HG02763 (cell line): ENCODE data around the gene DGKH.
"Not testable (repeated sequence)": the region's sequence is repeated elsewhere in the genome, so short reads cannot be mapped to it uniquely, and the experiment has no call there.

ENCODE experiments used
- ATAC-seq: cut with Tn5 transposase; IDR thresholded peaks from one replicate; pipeline ENCODE4 v1.9.1; 2021; ENCODE audit warnings: mild to moderate bottlenecking, moderate library complexity; ENCODE audit not compliant: unreplicated experiment

DGKH gene

DNA sequence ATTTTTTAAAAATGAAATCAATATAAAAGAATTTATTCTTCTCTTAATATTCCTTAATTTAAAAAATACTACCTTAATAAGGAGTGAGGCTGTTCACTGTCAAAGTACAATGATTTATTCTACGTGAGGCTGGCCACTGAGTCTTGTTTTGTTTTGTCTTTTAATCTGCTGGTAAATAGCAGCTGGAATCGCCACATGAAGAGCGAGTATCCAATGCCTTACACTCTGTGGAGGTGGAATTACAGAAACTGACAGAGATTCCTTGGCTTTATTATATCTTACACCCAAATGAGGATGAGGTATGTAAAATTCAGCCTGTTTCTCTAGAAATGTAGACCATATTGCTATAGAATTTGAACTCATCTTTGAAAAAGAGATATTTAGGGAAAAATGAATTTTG is 170.6 kb downstream of the DGKH start:
- ATAC-seq: no peak

DNA sequence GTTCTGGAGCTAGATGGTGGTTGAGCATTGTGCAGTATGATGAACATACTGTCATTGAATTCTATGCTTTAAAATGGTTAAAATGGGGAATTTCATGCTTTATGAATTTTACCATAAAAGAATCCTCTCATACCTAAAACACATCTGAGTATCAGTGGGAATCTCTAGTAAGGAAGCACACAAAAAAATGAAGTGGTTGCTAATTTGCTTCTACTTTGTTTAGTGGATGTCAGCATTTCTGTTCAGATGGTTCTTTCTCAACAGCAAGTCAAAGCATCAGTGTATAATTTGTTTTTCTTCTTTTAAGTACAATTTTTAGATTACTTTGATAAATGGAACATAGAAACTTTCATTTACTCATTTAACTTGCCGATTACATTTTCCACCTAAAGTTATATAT is 171.4 kb downstream of the DGKH start:
- no peak for ATAC-seq

DNA sequence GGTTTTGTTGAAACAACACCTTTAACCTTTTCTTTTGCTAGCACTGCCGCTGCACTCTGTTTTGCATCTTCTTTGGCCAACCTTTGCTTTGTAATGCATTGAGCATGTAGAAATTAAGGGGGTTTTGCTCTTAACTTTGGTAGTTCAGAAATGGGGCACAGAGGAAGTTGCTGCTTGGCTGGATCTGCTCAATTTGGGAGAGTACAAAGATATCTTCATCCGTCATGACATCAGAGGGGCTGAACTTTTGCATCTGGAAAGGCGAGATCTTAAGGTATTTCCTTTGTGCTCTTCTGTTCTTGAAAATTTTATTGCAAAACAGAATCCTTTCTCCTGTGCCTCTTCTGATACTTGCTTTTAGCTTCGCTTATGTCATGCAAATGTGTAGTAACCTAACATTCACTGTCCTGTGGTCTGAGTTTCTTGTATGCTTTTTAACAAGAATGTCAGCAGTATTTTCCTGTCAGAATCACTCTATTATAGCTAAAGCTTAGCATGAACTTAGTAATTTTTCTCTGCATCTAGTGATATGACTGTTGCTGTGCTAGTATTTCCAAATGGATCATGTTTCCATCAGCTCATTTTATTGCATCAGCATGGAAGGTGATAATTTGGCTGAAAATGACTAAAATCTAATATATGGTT is 172.8 kb downstream of the DGKH start:
- ATAC-seq: no peak

DNA sequence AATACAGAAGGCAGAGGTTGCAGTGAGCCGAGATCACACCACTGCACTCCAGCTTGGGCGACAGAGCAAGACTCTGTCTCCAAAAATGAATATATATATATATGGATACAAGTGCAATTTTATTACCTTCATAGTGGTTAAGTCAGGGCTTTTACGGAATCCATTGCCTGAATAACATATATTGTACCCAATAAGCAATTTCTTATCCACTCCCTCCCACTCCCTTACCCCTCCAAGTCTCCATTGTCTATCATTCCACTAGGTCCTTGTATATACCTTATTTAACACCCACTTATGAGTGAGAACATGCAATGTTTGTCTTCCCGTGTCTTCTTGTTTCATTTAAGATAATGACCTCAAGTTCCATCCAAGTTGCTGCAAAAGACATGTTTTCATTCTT is 175.2 kb downstream of the DGKH start:
- no peak for ATAC-seq

DNA sequence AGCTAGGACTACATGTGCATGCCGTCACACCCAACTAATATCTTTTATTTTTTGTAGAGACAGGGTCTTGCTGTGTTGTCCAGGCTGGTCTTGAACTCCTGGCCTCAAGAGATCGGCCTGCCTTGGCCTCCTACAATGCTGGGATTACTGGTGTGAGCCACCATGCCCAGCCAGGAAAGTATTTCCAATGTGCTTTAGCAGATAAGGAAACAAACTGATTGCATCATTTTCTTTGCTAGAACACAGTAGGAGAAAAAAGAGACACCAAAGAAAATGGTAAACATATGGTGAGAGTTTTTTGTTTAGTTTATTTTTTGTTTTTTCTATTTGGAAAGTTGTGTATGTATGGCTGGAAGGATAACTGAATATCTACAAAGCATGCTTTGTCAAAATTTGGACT is 176.6 kb downstream of the DGKH start:
- no peak for ATAC-seq

DNA sequence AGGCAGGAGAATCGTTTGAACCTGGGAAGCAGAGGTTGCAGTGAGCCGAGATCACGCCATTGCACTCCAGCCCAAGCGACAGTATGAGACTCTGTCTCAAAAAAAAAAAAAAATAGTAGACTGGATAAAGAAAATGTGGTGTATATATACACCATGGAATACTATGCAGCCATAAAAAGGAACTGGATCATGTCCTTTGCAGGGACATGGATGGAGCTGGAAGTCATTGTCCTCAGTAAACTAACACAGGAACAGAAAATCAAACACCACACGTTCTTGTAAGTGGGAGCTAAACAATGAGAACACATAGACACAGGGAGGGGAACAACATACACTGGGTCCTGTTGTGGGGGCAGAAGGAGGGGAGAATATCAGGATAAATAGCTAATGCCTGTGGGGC is 178.3 kb downstream of the DGKH start:
- ATAC-seq: not testable (repeated sequence)

DNA sequence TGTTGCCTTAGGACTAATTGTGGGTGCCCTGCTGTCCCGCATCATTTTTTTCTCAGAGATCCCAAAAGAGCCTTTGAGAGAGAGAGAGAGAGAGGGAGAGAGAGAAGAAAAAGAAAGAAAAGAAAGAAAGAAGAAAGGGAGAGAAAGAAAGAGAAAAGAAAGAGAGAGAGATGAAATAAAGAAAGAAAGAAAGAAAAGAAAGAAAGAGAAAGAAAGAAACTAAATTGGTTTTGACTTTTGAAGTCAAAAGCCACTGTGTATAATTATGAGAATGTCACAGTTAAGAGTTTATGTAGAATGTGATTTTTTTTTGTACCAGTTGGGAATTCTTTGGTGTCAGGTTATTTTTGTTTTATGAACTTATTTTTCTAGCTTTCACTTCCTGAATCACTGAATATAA is 180.1 kb downstream of the DGKH start:
- no peak for ATAC-seq

DNA sequence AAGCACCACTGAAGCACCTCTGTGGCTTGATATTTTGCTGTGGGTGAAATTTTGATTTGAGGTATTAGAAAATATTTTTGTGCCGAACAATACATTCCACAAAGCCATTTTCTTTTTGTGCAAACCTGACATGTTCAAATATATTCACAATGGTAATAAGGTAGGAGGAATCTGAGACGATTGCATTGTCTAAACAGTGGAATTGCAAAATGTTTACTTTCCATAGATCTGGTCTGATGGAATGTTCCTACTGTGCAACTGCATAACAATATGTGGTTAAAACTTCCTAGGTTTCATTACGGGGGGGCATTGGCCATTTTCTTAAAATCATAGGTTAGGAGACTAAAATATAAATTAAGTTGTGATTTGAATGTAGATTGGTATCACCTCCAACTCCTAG is 180.8 kb downstream of the DGKH start:
- no peak for ATAC-seq

DNA sequence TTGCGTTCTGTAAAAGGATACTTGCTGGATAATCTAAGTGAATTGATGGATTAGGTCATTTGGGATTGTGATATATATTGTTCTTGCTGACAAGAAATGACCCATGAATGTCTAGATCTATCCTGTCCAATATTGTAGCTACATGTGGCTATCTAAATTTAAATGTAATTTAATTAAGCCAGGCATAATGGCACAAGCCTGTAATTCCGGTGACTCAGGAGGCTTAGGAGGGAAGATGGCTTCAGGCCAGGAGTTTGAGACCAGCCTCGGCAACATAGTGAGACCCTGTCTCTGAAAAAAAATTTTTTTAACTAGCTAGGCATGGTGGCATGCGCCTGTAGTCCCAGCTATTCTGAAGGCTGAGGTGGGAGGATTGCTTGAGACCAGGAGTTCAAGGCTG is 184.2 kb downstream of the DGKH start:
- no peak for ATAC-seq

DNA sequence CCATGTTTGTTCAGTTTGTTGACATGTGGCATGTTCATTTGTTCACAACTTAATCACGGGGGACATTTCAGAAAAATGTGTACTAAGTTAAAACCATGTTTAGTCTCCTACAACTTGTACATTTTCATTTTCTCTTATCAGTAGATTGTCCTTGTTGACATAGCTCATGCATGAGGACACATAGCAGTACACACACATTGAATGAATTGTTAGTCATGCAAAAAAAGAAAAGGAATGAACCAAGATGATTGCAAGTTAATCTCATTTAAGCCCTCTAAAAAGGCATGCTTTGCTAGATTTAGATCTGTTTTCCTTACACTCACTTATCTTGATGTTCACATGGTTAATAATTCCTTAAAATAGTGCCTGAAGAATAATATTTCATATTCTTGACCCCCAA is 185.3 kb downstream of the DGKH start:
- ATAC-seq: no peak

DNA sequence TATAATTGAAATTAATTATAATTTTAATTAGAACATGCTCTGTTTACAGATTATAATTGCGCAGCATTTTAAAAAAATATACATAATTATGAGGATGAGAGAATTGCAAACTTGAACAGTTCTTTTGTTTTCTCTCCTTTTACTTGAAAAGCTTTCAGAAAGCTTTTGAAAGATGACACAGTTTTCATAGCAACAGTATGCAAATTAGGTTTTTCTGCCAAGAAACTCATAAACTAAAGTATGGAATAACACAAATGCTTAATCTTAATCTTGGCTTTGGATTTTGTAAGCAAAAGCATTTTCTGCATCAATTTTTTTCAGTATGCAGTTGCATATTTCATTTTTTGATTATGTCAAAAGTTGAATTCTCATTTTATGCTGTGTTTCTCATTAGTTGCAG is 190.7 kb downstream of the DGKH start:
- no peak for ATAC-seq

DNA sequence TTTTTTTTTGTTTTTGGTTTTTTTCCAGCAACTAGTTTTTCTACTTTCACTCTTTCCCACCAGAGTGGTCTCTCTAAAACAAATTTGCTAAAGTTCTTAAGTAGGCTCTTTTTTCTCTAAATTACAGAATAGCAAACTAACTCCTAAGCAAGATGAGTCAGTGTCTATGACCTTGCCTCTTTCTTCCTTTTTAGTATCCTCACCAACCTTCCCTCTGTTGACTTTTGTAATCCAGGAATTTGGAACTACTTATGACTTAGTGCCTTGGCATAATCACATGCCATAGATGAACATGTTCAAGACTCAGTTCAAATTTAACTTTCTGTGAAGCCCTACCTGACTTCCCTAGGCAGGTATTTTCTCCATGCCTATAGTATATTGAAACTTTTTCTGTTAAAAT is 191.2 kb downstream of the DGKH start:
- no peak for ATAC-seq

DNA sequence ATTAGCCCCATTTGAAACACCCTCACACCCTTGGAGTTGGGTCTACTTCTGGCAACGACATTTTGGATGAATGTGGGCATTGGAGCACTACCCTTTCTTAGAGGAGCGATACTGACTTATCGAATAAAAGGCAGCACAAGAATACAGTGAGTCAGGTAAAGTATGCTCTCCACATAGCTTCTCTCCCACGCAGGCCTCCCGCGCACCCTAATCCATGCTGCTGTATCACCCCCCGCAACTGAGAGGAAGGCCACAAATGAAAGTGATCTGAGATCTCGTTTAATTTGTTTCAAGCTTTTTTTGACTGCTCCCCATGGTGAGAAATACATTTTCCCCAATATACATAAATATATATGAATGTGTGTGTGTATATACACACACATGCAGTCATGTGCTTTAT is 198.1 kb downstream of the DGKH start:
- no peak for ATAC-seq

DNA sequence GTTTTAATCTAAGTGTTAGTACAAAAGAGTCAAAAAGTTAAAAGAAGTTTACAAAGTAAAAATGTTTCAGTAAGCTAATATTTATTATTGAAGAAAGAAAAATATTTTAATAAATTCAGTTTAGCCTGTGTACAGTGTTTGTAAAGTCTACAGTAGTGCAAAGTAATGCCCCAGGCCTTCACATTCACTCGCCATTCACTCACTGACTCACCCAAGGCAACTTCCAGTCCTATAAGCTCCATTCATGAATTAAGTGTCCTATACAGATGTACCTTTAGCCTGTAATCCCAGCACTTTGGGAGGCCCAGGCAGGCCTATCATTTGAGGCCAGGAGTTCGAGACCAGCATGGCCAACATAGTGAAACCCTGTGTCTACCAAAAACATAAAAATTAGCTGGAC is 199.4 kb downstream of the DGKH start:
- ATAC-seq: no peak

DNA sequence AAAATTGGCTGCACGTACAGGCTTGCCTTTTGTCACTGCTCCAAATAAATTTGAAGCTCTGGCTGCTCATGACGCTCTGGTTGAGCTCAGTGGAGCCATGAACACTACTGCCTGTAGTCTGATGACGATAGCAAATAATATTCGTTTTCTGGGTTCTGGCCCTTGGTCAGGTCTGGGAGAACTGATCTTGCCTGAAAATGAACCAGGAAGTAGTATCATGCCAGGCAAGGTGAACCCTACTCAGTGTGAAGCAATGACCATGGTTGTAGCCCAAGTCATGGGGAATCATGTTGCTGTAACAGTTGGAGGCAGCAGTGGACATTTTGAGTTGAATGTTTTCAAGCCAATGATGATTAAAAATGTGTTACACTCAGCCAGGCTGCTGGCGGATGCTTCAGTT is 207.4 kb downstream of the DGKH start:
- no peak for ATAC-seq

DNA sequence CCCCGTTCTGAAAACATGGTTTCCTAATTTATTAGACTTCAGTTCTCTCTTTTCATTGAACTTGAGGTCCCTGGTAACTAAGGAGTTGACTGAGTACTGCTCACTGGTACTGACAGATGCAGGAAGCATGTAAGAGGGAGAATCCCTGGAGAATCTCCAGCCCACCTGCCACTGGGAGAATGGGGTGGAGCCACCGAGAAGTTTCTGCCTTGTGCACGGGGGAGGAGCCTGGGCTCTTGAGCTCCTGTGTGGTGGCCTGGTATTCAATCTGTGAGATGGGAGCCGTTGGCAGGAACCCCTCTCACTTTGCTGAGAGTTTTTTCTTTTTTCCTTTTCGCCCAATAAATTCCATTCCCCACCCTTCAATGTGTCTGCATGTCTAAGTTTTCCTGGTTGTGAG is 210.3 kb downstream of the DGKH start:
- no peak for ATAC-seq

DNA sequence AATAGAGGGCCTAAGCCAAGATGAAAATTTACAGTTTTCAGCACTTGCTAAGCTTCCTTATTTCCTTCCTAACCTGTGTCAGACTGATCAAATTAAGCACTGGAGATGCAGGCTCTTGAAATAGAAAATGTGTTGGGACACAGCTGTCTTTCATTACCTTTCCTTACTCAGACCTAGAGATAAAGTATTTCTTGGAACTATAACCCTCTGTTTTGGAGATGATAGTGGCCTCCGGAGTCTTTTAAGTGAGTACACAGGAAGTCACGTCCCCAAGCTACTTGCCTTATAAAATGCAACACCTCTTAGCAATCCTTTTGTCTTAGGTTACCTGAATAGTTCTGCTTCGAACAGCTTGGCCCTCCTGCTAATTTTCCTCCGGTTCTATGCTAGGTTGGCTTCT is 211.1 kb downstream of the DGKH start:
- ATAC-seq: no peak

DNA sequence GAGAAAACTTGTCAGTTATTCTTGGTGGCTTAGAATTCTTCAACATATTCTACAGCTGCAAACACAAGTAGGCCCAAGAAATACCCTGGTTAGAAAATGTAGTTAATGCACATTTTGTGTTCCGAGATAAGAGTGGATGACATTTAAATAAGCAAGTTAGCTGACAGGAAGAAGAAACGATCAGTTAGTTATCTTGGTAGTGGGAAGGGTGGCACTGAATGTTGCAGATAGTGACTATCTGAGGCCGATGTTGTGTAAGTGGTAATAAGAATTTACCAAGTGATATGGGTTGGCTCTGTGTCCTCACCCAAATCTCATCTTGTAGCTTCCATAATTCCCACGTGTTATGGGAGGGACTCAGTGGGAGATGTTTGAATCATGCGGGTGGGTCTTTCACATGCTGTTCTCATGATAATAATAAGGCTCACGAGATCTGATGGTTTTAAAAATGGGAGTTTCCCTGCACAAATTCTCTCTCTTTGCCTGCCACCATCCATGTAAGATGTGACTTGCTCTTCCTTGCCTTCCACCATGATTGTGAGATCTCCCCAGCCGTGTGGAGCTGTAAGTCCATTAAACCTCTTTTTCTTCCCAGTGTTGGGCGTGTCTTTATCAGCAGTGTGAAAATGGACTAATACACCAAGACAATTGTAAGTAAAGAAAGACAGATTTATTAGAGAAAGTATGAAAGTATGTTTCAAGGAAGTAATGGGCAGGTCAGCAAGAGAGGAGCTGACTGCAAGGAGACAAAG is 212.6 kb downstream of the DGKH start:
- ATAC-seq: no peak

DNA sequence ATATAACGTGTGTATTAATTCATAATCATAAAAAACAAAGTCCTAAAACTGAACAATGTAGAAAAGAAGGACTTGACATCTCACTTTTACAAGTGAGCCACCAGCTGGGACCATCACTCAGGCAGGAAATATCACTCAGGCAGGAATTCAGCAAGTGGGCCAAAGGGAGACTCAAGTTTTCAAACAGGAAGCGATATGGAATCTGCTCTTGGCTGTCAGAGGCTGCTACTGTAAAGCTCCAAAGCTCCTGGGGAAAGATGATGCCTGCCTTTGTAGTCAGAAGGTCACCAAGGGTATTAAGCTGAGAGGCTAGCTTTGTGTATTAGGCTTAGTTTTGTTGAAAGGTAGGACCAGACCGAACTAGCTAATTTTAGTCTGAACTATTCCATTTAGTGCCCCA is 218.0 kb downstream of the DGKH start:
- ATAC-seq: no peak

DNA sequence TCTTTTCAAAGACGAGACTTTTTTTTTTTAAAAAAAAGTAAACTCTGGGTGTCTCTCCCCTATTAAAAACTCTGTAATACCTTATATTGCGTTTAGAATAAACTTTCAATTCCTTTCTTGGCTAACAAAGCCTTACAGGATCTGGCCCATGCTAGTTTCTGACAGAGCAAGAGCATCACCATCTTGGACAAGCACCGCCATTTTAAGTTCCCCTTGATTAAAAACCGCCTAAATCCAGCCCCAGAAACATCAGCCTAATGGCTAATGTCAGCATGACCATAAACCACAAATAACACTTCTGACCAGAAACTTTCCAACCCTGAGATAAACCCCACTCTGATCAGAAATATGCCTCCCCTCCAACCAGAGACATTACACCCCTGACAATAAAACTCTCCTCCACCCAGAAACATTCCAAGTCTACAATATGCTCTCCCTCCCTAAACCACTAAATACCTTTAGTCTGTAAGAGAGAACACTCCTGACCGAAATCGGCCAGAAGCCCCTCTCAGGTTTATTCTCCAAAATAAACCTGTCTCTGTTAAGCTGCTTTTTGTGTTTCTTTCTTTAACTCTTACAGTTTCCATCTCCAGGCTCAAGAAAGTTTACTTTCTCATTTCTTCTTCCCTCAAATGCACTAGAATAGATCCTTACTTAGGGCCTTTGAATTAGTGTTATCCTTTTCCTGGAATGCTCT is 221.9 kb downstream of the DGKH start:
- no peak for ATAC-seq

DNA sequence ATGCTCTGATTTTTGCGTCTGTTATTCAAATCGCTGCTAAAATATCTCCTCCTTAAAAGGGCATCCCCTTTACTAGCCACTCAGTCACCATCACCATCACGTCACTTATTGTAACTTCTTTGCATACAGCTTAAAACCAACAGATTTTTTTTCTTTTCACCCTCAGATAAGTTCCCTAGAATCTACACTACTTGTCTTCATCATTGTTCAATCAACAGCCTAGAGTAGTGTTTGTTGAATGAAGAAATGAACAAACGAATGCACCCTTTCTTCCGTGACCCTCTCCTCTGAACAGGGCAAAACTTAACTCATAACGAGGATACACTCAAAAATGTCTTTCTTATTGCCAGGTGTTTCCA is 222.4 kb downstream of the DGKH start:
- no peak for ATAC-seq

DNA sequence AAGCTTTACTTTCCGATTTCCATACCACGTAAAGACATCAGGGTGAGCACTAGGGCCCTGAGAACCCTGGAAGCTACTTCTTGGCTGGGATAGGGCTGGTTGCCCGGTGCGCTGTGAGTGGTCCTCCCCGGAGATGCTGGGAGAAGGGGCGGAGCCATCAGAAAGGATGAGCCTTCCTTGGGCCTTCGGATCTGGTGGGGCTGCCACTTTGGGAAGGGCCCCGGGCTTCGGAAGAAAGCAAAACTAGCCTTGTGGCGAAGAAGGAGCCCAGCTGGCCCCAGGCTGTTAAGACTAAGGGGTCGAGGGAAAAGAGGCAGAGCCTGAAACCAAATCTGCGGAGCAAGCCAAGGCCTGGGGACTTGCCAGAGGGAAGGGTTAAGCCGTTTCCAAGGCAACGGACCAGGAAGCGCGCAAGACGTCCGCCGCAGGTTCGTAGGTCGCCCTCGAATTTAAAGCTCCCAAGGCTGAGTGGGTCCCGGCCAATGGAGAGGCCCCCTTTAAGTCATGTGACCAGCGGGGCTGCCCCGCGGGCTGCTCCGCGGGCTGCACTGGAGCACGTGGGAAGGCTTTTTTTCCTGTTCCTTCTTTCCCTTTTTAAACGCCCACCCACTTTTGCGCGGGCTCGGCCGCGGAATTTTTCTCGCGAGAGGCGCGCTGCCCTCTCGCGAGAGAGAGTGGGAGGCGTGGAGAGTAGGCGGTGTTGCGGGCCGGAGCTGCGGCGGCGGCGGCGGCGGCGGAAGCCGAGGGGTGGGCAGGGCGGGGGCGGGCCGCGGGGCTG is 223.1 kb downstream of the DGKH start:
- ATAC-seq: peak; percentile 88
